ENCODE results near the gene ADAMTSL1. TPM values are rescaled to one million over a fixed set of nuclear protein-coding genes. Genes with fewer than 3 reads are reported as not detected.

The ADAMTSL1 gene
- total and polyA plus RNA-seq, 2 experiments from 2014 or later: 2.3 to 5.0 TPM

GRCh38 chr9:18698992-18699391 is 225.0 kb downstream of the ADAMTSL1 start:
- no peak overlapping the region for H3K4me3 Mint-ChIP-seq
- H3K4me3 ChIP-seq: no peak overlapping the region
- H3K27ac Mint-ChIP-seq: no peak overlapping the region
- H3K79me2 ChIP-seq (replicated peaks; ENCODE audit: insufficient read depth): no peaks in the 10 kb centered on the region
- TF ChIP-seq, protein P1, sequence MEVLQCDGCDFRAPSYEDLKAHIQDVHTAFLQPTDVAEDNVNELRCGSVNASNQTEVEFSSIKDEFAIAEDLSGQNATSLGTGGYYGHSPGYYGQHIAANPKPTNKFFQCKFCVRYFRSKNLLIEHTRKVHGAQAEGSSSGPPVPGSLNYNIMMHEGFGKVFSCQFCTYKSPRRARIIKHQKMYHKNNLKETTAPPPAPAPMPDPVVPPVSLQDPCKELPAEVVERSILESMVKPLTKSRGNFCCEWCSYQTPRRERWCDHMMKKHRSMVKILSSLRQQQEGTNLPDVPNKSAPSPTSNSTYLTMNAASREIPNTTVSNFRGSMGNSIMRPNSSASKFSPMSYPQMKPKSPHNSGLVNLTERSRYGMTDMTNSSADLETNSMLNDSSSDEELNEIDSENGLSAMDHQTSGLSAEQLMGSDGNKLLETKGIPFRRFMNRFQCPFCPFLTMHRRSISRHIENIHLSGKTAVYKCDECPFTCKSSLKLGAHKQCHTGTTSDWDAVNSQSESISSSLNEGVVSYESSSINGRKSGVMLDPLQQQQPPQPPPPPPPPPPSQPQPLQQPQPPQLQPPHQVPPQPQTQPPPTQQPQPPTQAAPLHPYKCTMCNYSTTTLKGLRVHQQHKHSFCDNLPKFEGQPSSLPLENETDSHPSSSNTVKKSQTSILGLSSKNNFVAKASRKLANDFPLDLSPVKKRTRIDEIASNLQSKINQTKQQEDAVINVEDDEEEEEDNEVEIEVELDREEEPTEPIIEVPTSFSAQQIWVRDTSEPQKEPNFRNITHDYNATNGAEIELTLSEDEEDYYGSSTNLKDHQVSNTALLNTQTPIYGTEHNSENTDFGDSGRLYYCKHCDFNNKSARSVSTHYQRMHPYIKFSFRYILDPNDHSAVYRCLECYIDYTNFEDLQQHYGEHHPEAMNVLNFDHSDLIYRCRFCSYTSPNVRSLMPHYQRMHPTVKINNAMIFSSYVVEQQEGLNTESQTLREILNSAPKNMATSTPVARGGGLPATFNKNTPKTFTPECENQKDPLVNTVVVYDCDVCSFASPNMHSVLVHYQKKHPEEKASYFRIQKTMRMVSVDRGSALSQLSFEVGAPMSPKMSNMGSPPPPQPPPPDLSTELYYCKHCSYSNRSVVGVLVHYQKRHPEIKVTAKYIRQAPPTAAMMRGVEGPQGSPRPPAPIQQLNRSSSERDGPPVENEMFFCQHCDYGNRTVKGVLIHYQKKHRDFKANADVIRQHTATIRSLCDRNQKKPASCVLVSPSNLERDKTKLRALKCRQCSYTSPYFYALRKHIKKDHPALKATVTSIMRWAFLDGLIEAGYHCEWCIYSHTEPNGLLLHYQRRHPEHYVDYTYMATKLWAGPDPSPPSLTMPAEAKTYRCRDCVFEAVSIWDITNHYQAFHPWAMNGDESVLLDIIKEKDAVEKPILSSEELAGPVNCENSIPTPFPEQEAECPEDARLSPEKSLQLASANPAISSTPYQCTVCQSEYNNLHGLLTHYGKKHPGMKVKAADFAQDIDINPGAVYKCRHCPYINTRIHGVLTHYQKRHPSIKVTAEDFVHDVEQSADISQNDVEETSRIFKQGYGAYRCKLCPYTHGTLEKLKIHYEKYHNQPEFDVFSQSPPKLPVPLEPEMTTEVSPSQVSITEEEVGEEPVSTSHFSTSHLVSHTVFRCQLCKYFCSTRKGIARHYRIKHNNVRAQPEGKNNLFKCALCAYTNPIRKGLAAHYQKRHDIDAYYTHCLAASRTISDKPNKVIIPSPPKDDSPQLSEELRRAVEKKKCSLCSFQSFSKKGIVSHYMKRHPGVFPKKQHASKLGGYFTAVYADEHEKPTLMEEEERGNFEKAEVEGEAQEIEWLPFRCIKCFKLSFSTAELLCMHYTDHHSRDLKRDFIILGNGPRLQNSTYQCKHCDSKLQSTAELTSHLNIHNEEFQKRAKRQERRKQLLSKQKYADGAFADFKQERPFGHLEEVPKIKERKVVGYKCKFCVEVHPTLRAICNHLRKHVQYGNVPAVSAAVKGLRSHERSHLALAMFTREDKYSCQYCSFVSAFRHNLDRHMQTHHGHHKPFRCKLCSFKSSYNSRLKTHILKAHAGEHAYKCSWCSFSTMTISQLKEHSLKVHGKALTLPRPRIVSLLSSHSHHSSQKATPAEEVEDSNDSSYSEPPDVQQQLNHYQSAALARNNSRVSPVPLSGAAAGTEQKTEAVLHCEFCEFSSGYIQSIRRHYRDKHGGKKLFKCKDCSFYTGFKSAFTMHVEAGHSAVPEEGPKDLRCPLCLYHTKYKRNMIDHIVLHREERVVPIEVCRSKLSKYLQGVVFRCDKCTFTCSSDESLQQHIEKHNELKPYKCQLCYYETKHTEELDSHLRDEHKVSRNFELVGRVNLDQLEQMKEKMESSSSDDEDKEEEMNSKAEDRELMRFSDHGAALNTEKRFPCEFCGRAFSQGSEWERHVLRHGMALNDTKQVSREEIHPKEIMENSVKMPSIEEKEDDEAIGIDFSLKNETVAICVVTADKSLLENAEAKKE (CRISPR knock-in tag; IDR thresholded peaks at IDR 0.05): no peak
- TF ChIP-seq CREB1 (CRISPR knock-in tag; IDR thresholded peaks at IDR 0.05; ENCODE audit: low read depth) (no peak), EZH2phosphoT487 (IDR thresholded peaks at IDR 0.05; ENCODE audit: unreplicated experiment) (no peak), ZNF114 (CRISPR knock-in tag; IDR thresholded peaks at IDR 0.05) (no peak), EZH2 (IDR thresholded peaks at IDR 0.05; ENCODE audit: low read depth, unreplicated experiment) (no peak), REST (IDR thresholded peaks at IDR 0.05; ENCODE audit: unreplicated experiment) (no peak), NANOG (IDR thresholded peaks at IDR 0.05; ENCODE audit: borderline replicate concordance) (no peak), STAT1 (IDR thresholded peaks at IDR 0.05; ENCODE audit: unreplicated experiment) (no peak), ZNF331 (CRISPR knock-in tag; IDR thresholded peaks at IDR 0.05; ENCODE audit: low read depth) (no peak), POLR2AphosphoS5 (IDR thresholded peaks at IDR 0.05; ENCODE audit: low read depth) (no peak), ETS1 (IDR thresholded peaks at IDR 0.05) (no peak), JUNB (IDR thresholded peaks at IDR 0.05; ENCODE audit: unreplicated experiment) (no peak)
- TF ChIP-seq, protein P2, sequence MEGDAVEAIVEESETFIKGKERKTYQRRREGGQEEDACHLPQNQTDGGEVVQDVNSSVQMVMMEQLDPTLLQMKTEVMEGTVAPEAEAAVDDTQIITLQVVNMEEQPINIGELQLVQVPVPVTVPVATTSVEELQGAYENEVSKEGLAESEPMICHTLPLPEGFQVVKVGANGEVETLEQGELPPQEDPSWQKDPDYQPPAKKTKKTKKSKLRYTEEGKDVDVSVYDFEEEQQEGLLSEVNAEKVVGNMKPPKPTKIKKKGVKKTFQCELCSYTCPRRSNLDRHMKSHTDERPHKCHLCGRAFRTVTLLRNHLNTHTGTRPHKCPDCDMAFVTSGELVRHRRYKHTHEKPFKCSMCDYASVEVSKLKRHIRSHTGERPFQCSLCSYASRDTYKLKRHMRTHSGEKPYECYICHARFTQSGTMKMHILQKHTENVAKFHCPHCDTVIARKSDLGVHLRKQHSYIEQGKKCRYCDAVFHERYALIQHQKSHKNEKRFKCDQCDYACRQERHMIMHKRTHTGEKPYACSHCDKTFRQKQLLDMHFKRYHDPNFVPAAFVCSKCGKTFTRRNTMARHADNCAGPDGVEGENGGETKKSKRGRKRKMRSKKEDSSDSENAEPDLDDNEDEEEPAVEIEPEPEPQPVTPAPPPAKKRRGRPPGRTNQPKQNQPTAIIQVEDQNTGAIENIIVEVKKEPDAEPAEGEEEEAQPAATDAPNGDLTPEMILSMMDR (conservative IDR thresholded peaks at IDR 0.05; ENCODE audit: low read depth in 2 of 2): no peak
- no peak overlapping the region for H3K4me2 ChIP-seq
- H4K20me1 ChIP-seq (replicated peaks; ENCODE audit: insufficient read depth): no peaks in the 10 kb centered on the region
- H3K36me3 ChIP-seq (ENCODE audit: insufficient read depth): no peaks in the 10 kb centered on the region
- H2AFZ ChIP-seq: no peak overlapping the region
- H3K27me3 Mint-ChIP-seq (ENCODE audit: insufficient read depth, low read depth, poor library complexity): peaks cover 1% of the 10 kb centered on the region
- H3K9me3 Mint-ChIP-seq: peaks cover 31% of the 10 kb centered on the region
- H3K4me1 ChIP-seq (ENCODE audit: insufficient read depth): no peaks in the 10 kb centered on the region
- no peaks in the 10 kb centered on the region for H3F3A ChIP-seq (replicated peaks; ENCODE audit: low read depth)
- H3K9me2 ChIP-seq (ENCODE audit: insufficient read depth): no peaks in the 10 kb centered on the region; the same call in 1 of the 2 replicates
- H3K4me1 Mint-ChIP-seq: no peaks in the 10 kb centered on the region
- ATAC-seq (no peak), DNase-seq (ENCODE audit: low spot score) (no peak)
- peaks cover 28% of the 10 kb centered on the region for H3K36me3 Mint-ChIP-seq (ENCODE audit: low read depth)
- no peak overlapping the region for H3K27ac ChIP-seq (ENCODE audit: low read depth)
- H3K27me3 ChIP-seq (ENCODE audit: insufficient read depth): no peaks in the 10 kb centered on the region
